MCF 10A (cell line): Measurements from ENCODE around the gene RAB3GAP2. TPM values are rescaled to one million over a fixed set of nuclear protein-coding genes. Genes with fewer than 3 reads are reported as not detected.
"Not testable (repeated sequence)": the region's sequence is repeated elsewhere in the genome, so short reads cannot be mapped to it uniquely, and the experiment has no call there.

Source experiments
- BruUV-seq: library from RNA; stranded (reverse); fragments of 400-500 nt; replicated peaks from 2 replicates; lab custom pipeline; 2021; lab: Mats Ljungman, UMichigan
- CTCF ChIA-PET: fragments of 300-600 bp; sonication (Branson Sonifier 250); formaldehyde crosslinking; extraction: SDS; loops from one replicate; lab custom pipeline; 2021; ENCODE audit warnings: antibody characterized with exemption, inconsistent platforms; lab: Yijun Ruan, JAX
- POLR2A ChIA-PET: fragments of 300-600, 350-650 bp; sonication (Branson Sonifier 250); formaldehyde crosslinking; extraction: SDS; loops from one replicate; lab custom pipeline; 2020; ENCODE audit warnings: antibody characterized with exemption, inconsistent platforms; lab: Yijun Ruan, JAX
- DNase-seq: peaks from one replicate; pipeline ENCODE4 v3.0.0-alpha.2; 2018; ENCODE audit not compliant: unreplicated experiment
- H3K27ac Mint-ChIP-seq: one replicate; pipeline ENCODE4 v1.8.0; 2022; ENCODE audit warnings: mild to moderate bottlenecking, low read depth, mixed read lengths; ENCODE audit not compliant: unreplicated experiment
- H3K27me3 Mint-ChIP-seq: one replicate; pipeline ENCODE4 v1.8.0; 2022; ENCODE audit warnings: mixed read lengths; ENCODE audit not compliant: insufficient read depth, unreplicated experiment
- H3K36me3 Mint-ChIP-seq: one replicate; pipeline ENCODE4 v1.8.0; 2022; ENCODE audit warnings: mild to moderate bottlenecking, moderate library complexity, mixed read lengths; ENCODE audit not compliant: insufficient read depth, unreplicated experiment
- H3K4me1 Mint-ChIP-seq: one replicate; pipeline ENCODE4 v1.8.0; 2022; ENCODE audit warnings: mixed read lengths; ENCODE audit not compliant: insufficient read depth, unreplicated experiment
- H3K4me3 Mint-ChIP-seq: one replicate; pipeline ENCODE4 v1.8.0; 2022; ENCODE audit warnings: mild to moderate bottlenecking, moderate library complexity, mixed read lengths; ENCODE audit not compliant: unreplicated experiment
- H3K9me3 Mint-ChIP-seq: one replicate; pipeline ENCODE4 v1.8.0; 2022; ENCODE audit warnings: mixed read lengths; ENCODE audit not compliant: unreplicated experiment
- CTCF ChIP-seq: fragments of 200-600 bp; IDR thresholded peaks from one replicate; pipeline ENCODE4 v1.8.0; 2022; ENCODE audit warnings: antibody characterized with exemption, mild to moderate bottlenecking; ENCODE audit not compliant: unreplicated experiment
- intact Hi-C: fragments of 100-400 bp; cut with micrococcal nuclease; formaldehyde crosslinking; loops from 2 replicates; pipeline ENCODE4 v1.14.1; 2022
- total RNA-seq: library from RNA; stranded (reverse); gene quantifications from 2 replicates; pipeline ENCODE4 v1.2.3, GENCODE V29; 2022

Gene RAB3GAP2
- total RNA-seq, 1 experiment from 2014 or later: 93.3 TPM

GRCh38 chr1:220176540-220176939 is 95.7 kb downstream of the RAB3GAP2 start:
- ChIA-PET CTCF (interaction anchor here (0.6 to 5.2 kb wide), 4 partner anchors 11 to 498 kb away, joined by 3 to 49 read pairs (median 3); no protein-coding TSS in a partner anchor), POLR2A (interaction anchor here (0.8 to 1.5 kb wide), 4 partner anchors 10 to 34 kb away, joined by 4 to 5 read pairs (median 4); no protein-coding TSS in a partner anchor)
- peaks cover 79% of the 10 kb centered on the region for H3K36me3 Mint-ChIP-seq
- intact Hi-C loops: no loop called here
- H3K4me3 Mint-ChIP-seq: no peak overlapping the region
- no peak overlapping the region for H3K27ac Mint-ChIP-seq
- no peak for TF ChIP-seq CTCF
- H3K9me3 Mint-ChIP-seq: no peaks in the 10 kb centered on the region
- H3K4me1 Mint-ChIP-seq: no peaks in the 10 kb centered on the region
- no TSS peak for BruUV-seq
- H3K27me3 Mint-ChIP-seq: no peaks in the 10 kb centered on the region
- no peak for DNase-seq

DNA sequence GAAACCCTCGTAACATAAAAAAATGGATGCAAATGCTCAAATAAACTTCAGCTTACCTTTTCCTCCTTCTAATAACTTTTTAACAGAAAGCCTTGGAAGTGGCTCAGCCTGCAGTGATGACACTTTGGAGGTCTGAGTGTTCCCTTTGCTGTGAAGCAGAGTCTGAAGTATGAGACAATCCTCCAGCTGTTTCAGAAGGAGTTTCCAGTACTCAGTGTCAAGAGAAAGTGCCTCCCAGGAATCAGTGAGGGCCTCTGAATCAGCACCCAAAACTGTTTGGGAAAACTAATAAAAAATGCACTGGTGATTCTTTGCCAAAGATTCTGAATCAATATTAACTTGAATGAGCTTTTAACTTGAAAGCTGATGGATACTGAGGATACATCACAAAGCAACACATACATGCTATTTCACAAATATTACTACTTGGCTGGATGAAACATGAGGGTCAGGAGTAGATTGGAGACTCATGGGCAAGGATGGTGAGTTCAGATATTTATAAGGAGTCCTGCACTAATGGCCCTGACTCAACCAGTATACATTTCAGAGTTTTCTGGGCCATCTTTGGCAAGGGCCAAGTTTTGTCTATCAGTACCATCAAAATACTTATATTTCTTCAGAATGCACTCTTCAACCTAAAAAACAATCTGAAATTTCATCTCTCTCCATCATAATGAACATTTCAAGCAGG is 101.3 kb downstream of the RAB3GAP2 start:
- no TSS peak for BruUV-seq
- H3K27me3 Mint-ChIP-seq: no peaks in the 10 kb centered on the region
- no peak for TF ChIP-seq CTCF
- H3K27ac Mint-ChIP-seq: no peak overlapping the region
- POLR2A ChIA-PET: interaction anchor here (0.7 kb wide), 1 partner anchor 249 kb away, joined by 3 read pairs; no protein-coding TSS in a partner anchor
- CTCF ChIA-PET: interaction anchor here (0.6 kb wide), 1 partner anchor 123 kb away, joined by 3 read pairs; no protein-coding TSS in a partner anchor
- no peak for DNase-seq
- intact Hi-C loops: no loop called here
- no peak overlapping the region for H3K4me3 Mint-ChIP-seq
- no peaks in the 10 kb centered on the region for H3K9me3 Mint-ChIP-seq
- H3K36me3 Mint-ChIP-seq: peaks cover 96% of the 10 kb centered on the region
- no peaks in the 10 kb centered on the region for H3K4me1 Mint-ChIP-seq

DNA sequence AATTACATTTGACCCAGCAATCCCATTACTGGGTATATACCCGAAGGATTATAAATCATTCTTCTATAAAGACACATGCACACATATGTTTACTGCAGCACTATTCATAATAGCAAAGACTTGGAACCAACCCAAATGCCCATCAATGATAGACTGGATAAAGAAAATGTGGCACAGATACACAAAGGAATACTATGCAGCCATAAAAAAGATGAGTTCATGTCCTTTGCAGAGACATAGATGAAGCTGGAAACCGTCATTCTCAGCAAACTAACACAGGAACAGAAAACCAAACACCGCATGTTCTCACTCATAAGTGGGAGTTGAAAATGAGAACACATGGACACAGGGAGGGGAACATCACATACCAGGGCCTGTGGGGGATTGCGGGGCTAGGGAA is 102.4 kb downstream of the RAB3GAP2 start:
- peaks cover 97% of the 10 kb centered on the region for H3K36me3 Mint-ChIP-seq
- intact Hi-C loops: not testable (repeated sequence)

DNA sequence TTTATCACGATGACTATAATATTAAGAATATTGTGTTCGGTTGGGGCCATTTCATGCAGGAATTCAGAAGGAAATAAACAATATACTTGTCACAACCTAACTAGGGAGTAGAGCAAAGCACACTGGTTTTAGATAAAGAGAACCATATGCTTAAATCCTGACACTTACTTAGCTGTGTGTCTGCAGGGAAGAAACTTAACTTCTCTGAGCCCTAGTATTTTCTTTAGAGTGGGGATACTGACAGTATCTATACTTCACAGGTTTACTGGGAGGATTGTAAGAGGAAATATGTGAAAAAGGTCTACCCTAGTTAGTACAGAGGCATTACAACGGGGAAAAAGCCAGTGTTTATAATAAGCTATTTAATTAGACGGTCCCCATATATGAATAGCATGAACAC is 105.4 kb downstream of the RAB3GAP2 start:
- ChIA-PET CTCF (interaction anchor here (1.0 to 2.3 kb wide), 3 partner anchors 23 to 609 kb away, joined by 3 to 10 read pairs (median 3); partner anchors contain the start of gene BPNT1), POLR2A (interaction anchor here (1.0 to 1.3 kb wide), 2 partner anchors 10 to 23 kb away, joined by 3 to 4 read pairs; no protein-coding TSS in a partner anchor)
- Mint-ChIP-seq H3K27me3 (no peaks in the 10 kb centered on the region), H3K27ac (no peak overlapping the region), H3K4me3 (no peak overlapping the region), H3K4me1 (no peaks in the 10 kb centered on the region), H3K36me3 (peaks cover 94% of the 10 kb centered on the region), H3K9me3 (no peaks in the 10 kb centered on the region)
- BruUV-seq: no TSS peak
- DNase-seq: no peak
- TF ChIP-seq CTCF: no peak
- intact Hi-C loops: no loop called here

More for the DNA sequence above, 102.4 kb downstream of the RAB3GAP2 start:
- BruUV-seq, H3K27me3 Mint-ChIP-seq, H3K4me1 Mint-ChIP-seq, POLR2A ChIA-PET, H3K9me3 Mint-ChIP-seq, H3K27ac Mint-ChIP-seq, DNase-seq, H3K4me3 Mint-ChIP-seq: not testable (repeated sequence)
- CTCF ChIA-PET: interaction anchor here (0.6 kb wide), 2 partner anchors 171 to 625 kb away, joined by 3 read pairs; no protein-coding TSS in a partner anchor
